Activated CD4-positive, alpha-beta T cell treated with anti-CD3 and anti-CD28 coated beads for 24 hours (primary cell): Measurements from ENCODE around the gene CNTFR.

Experiments
- DNase-seq, 2 donors: peaks; one replicate each; pipeline ENCODE4 v3.0.0-alpha.2; 2020; ENCODE audit warnings: low read depth in 2 of 2

The CNTFR gene

DNA sequence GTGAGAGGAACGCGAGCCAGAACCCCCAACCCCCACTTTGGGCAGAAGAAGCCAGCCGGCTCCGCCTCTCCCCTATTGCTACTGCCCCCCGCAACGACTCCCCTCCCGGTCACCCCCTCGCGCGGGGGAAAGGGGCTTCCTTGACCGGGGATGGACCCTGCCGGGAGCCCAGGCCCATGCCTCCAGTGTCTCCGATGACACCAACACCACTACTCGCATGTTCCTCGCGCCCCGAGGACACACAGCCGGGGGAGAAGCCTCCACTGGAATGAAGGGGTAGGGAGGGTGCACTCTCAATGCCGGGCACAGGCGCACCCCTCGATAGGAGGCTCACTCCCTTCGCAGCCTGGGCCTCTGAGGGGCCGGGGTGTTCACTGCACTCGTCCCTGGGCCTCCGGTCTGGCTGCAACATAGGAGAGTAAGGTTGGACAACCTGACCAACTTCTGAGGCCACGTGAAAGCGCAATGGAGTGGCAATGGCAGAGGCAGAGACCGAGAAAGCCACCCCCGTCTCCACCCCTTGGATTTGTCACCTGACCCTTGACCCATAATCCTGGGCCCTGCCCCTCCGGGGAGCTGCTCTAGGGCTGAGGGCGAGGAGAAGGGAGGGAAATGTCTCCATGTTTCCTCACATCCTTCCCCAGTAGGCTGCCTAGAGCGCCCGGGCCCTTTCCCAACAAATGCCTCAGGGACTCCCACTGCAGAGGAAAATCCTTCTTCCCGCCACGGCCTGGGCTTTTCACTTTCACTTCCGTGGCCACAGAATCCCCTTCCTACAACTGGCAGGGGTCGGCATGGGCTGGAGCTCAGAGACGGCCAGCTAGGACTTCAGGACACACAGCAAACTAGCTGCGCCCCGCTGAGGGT is 1.1 kb upstream of the CNTFR start:
- DNase-seq, result no peak

DNA sequence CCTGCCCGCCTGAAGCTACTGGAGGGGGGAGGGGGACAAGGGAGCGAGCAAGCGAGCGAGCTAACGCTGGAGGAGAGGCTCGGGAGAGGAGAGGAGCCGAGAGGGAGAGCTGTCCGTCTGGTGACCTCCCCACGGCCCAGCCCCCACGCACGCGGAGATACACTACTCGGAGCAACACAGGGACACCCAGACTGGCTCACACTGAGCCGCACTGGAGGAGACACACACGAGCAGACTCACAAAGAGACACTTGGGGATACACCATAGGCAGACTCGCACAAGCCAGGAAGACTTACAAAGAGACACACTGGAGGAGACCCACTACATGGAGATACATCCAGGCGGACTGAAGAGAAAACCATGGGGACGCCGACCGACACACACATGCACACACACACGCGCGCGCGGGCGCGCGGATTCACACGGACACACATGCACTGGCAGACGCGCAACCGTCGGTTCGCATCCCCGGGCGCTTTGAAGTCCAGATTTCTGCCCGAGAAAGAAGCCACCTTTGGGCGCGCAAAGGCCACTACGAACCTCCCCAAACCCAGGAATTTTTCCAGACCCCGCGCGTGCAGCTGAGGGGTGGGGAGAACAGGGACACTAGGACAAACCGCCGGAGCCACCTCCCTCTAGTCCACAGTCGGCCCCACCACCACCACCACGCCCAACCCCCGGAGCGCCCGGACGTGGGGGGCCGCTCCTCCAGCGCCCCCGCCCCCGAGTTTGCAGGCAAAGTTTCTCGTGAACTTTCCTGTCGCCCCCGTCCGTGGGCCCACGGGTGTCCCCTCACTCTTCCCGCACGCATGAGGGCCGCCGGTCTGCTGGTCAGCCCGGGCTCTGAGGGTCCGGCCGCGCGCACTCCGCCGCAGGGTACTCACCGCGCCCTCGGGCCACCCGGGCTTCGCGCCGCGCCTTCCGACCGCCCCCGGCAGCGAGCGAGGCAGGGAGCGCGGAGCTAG is 571 bp downstream of the CNTFR start:
- DNase-seq, result no peak

- DNase-seq, result no peak
These were observed 2.3 kb downstream of the CNTFR start for GRCh38 chr9:34587271-34587670.

GRCh38 chr9:34585946-34586669 is 3.4 kb downstream of the CNTFR start:
- no peak for DNase-seq

DNA sequence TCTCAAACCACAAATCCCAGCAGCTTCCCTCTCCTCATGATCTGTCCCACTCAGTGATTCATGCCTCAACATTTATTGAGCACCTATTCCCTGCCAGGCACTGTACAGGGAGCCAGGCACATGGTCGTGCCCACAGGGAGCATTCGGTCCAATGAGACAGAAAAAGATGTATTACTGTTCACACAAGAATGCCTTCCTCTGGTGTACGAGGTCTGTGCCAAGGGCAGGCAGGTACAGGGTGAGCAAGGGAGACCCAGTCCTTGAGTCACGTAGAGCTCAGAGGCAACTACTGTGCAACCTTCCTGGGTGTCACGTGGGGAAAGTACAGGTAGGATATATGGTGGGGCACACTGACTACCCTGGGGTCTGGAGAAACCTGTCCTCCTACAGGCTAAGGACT is 4.6 kb downstream of the CNTFR start:
- no peak for DNase-seq

DNA sequence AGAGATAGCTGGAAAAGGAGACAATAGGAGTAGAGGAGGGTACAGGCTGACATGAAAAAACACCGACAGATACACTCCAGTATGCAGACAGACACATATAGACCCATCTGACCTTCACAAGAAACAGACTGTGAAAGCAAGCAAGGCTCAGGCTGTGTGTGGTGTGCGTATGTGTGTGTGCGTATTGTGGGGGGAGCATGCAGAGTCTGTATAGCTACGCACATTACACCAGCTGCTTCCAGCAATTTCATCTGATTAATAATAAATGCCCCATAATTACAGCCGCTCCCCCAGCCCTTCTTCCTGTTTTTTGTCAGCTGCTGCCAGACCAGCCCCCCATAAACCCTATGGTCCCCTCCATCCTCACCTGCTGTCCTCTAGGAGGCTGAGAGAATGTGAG is 6.7 kb downstream of the CNTFR start:
- DNase-seq, result no peak

DNA sequence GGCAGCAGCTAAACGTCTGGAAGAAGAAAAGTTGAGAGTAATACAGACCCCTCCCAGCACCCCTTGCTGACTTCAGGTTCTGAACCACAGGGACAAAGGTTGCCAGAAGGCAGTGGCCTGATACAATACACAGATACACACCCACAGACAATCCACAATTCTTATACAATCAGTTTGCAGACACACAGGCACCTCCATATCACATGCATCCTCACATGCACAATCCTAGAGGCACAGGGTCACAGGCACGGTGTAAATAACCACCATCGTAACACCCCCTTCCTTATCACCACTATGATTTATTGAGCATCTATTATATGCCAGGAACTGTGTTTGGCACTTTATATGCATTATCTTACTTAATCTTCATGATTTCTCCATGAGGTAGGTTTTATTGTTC is 8.2 kb downstream of the CNTFR start:
- DNase-seq, result no peak

DNA sequence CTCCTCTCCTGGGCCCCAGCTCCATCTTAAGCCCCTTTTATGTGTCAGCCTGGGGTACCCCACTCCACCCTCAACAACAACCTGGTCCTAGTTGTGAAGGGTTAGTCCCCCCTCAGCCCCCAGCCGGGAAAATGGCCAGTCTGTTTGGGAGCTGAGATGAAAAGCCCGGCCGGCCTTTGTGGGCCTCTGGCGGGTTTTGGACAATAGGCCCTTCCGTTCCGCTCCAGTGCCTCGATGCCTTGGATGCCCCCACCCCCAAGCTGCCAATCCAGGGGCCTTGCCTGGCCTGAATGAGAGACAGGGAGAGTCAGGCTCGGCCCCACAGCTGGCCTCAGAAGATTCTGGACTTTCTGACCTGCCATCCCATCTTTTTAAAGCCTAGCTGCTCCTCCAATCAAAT is 9.2 kb downstream of the CNTFR start:
- DNase-seq, result no peak

GRCh38 chr9:34579808-34580163 is 9.7 kb downstream of the CNTFR start:
- DNase-seq, result no peak

GRCh38 chr9:34579104-34579807 is 10.3 kb downstream of the CNTFR start:
- DNase-seq, result no peak

DNA sequence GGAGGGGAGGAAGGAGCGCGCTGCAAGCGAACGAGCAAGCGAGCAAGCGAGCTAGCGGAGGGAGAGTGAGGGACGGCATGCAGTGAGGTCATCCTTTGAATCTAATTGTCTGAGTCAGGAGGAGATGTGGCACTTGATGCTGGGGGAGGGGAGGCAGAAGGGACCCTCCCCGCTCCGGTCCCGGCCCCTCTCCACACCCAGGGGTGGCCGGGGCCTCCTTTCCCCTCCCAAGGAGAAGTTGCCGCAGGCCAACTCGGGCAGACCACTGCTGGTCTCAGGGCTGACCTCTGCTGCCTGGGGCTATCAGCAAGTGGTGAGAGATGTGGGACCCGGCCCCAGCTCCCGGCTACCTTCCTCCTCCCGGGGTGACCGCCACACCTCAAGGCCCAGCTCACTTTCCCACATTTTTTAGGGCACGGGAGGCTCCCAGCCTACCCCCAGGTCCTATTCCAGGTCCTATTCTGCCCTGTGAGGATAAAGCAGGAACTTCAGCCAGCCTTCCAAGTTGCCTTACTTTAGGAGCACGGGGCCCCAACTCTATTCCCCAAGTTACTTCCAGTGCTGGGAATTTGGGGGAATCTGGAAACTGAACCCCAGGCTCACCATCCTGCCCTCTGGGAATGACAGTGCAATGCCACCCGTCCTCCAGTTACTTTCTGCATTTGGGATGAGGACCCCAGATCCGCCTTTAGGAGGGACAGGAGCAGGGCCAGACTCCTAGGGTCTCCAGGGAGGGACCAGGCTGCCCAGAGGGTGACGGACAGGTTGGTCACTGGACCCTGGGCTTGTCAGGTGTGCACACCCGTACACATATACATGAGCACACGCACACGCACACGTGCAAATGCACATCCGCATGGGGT is 11.1 kb downstream of the CNTFR start:
- no peak for DNase-seq

- no peak for DNase-seq
These were observed 11.9 kb downstream of the CNTFR start for GRCh38 chr9:34577400-34578240.

DNA sequence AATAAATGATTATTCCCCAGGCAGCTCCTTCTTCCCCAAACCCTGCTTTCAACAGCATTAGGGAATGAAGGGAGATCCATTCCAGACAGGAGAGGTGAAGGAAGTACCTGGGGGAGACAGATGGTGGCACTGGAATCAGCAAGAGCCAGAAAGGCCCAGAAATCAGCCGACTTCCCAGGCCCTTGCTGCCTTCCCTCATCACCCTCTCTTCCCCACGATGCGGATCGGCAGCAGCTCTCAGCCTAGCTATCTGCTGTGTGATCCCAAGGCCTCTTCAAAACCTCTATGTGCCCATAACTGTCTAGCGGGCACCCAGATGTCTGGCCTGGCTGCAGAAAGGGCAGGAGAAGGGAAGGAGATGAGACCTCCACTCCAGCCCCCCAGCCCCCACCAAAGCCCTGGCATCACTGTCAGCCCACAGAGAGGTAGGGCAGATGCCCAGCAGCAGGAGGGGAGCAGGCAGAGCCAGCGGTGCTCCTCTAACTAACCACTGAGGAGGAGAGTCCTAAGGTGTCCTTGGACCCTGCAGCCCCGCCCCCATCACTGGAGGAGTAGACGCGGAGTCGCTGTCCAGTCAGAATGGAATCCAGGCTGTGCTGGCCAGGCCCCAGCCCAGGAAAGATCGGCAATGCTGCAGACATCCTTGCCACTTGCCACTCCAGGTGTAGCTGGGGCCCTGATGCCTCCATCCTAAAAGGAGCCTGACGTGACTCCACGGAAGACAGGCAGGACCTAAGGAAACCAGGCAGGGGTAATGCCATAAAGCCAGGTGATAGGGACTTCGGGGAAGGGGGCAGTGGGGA is 12.7 kb downstream of the CNTFR start:
- DNase-seq, result no peak

DNA sequence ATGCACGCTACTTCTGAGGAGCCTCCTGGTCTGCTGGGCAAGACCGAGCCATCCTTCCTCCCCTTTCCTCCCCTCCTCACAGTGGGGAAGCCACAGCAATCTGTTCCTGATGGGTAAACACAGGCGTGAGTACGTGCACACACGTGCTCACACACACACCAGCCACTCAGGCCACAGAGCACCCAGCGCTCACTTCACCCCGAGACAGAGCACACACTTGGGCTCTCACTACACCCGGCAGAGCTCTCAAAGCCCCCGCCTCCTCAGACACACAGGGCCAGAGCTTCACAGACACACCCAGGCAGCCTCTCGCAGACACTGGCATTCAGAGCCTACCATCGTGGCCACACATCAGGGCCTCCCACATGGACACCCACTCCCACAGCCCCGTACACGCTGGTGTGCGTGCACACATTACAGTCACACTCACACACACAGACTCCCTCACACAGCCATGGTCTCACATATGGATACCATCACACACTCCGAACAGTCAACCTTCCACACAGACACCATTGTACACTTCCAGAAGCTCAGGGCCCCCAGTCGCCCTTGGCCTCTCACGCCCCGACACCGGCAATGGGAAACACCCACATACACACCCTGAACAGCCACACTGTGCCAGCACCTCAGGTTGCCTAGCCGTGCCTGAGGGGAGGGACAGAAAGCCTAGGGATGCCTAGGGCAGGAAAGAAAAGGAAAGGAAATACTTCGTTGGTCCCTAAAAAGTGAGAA is 13.5 kb downstream of the CNTFR start:
- no peak for DNase-seq

DNA sequence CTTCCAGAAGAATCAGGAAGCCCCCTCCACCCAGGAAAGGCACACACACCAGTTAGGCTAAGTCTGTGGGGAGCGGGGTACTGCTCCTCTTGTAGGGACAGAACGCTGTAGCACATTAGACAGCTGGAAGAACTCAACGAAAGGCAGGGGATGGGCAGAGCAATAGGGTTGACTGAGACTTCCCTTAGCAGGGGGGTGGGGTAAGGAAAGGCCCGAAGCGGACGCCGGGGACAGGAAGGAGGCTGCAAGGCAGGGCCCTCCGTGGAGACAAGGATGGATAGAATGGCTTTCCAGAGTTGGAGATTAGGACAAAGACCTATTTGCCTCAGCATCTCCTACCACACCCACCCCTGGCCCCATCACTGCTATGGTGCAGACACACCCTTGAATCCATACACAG is 14.3 kb downstream of the CNTFR start:
- DNase-seq, result no peak

DNA sequence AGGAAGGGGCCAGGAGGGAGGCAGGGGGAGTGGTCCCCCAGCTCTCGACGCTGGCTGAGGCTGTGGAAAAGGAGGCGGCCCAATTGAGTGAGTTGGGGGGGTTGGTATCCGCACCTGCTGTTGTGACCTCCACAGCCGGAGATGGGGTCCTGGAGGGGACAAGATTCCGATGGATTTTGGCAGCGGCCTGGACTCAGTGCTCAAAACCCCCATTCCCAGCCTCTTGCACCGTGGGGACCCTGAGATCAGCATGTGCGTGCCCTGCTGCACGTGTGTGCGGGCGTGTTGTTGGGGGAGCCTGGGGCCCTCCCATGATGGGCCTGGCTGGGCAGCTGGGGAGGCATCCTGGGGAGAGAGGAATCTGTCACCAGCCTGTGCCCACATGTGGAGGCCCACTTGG is 15.0 kb downstream of the CNTFR start:
- no peak for DNase-seq

GRCh38 chr9:34573599-34574325 is 15.8 kb downstream of the CNTFR start:
- no peak for DNase-seq
